ENCODE results near the gene PRKCE.
"Not testable (repeated sequence)": the region's sequence is repeated elsewhere in the genome, so short reads cannot be mapped to it uniquely, and the experiment has no call there.

Gene PRKCE

GRCh38 chr2:45886171-45886663 lies 234.7 kb downstream of the PRKCE start:
- no peak for DNase-seq (ENCODE audit: low read depth in 2 of 2)

- no peak for DNase-seq (ENCODE audit: low read depth in 2 of 2)
Measured at GRCh38 chr2:45888167-45888566, 236.7 kb downstream of the PRKCE start.

- no peak for DNase-seq (ENCODE audit: low read depth in 2 of 2)
Measured at GRCh38 chr2:45888641-45889040, 237.2 kb downstream of the PRKCE start.

- peak in 1 of 2 donors; percentile 3 for DNase-seq (ENCODE audit: low read depth in 2 of 2)
Measured at GRCh38 chr2:45889053-45889452, 237.6 kb downstream of the PRKCE start.

- DNase-seq (ENCODE audit: low read depth in 2 of 2) = no peak
Measured at GRCh38 chr2:45889620-45890370, 238.3 kb downstream of the PRKCE start.

- DNase-seq (ENCODE audit: low read depth in 2 of 2) = not testable (repeated sequence)
Measured at GRCh38 chr2:45890371-45890646, 238.8 kb downstream of the PRKCE start.

- DNase-seq (ENCODE audit: low read depth in 2 of 2) = no peak
Measured at GRCh38 chr2:45890819-45891218, 239.3 kb downstream of the PRKCE start.

- DNase-seq (ENCODE audit: low read depth in 2 of 2) = no peak
Measured at GRCh38 chr2:45891719-45892424, 240.4 kb downstream of the PRKCE start.

- DNase-seq (ENCODE audit: low read depth in 2 of 2) = no peak
Measured at GRCh38 chr2:45892425-45892745, 240.9 kb downstream of the PRKCE start.

GRCh38 chr2:45892757-45893156 lies 241.3 kb downstream of the PRKCE start:
- no peak for DNase-seq (ENCODE audit: low read depth in 2 of 2)

- DNase-seq (ENCODE audit: low read depth in 2 of 2) = no peak
Measured at GRCh38 chr2:45894211-45894610, 242.7 kb downstream of the PRKCE start.

- no peak for DNase-seq (ENCODE audit: low read depth in 2 of 2)
Measured at GRCh38 chr2:45895241-45895861, 243.9 kb downstream of the PRKCE start.

- no peak for DNase-seq (ENCODE audit: low read depth in 2 of 2)
Measured at GRCh38 chr2:45896311-45896710, 244.8 kb downstream of the PRKCE start.

GRCh38 chr2:45897842-45898241 lies 246.4 kb downstream of the PRKCE start:
- DNase-seq (ENCODE audit: low read depth in 2 of 2) = no peak

GRCh38 chr2:45898819-45899218 lies 247.3 kb downstream of the PRKCE start:
- no peak for DNase-seq (ENCODE audit: low read depth in 2 of 2)

GRCh38 chr2:45899926-45900325 lies 248.5 kb downstream of the PRKCE start:
- no peak for DNase-seq (ENCODE audit: low read depth in 2 of 2)

- no peak for DNase-seq (ENCODE audit: low read depth in 2 of 2)
Measured at GRCh38 chr2:45901468-45902032, 250.1 kb downstream of the PRKCE start.

GRCh38 chr2:45902380-45902779 lies 250.9 kb downstream of the PRKCE start:
- no peak for DNase-seq (ENCODE audit: low read depth in 2 of 2)

- DNase-seq (ENCODE audit: low read depth in 2 of 2) = no peak
Measured at GRCh38 chr2:45902781-45903375, 251.4 kb downstream of the PRKCE start.

- DNase-seq (ENCODE audit: low read depth in 2 of 2) = no peak
Measured at GRCh38 chr2:45904267-45904945, 252.9 kb downstream of the PRKCE start.

- no peak for DNase-seq (ENCODE audit: low read depth in 2 of 2)
Measured at GRCh38 chr2:45904946-45905631, 253.6 kb downstream of the PRKCE start.
